ENCODE results near the gene ZNF148.

DNA sequence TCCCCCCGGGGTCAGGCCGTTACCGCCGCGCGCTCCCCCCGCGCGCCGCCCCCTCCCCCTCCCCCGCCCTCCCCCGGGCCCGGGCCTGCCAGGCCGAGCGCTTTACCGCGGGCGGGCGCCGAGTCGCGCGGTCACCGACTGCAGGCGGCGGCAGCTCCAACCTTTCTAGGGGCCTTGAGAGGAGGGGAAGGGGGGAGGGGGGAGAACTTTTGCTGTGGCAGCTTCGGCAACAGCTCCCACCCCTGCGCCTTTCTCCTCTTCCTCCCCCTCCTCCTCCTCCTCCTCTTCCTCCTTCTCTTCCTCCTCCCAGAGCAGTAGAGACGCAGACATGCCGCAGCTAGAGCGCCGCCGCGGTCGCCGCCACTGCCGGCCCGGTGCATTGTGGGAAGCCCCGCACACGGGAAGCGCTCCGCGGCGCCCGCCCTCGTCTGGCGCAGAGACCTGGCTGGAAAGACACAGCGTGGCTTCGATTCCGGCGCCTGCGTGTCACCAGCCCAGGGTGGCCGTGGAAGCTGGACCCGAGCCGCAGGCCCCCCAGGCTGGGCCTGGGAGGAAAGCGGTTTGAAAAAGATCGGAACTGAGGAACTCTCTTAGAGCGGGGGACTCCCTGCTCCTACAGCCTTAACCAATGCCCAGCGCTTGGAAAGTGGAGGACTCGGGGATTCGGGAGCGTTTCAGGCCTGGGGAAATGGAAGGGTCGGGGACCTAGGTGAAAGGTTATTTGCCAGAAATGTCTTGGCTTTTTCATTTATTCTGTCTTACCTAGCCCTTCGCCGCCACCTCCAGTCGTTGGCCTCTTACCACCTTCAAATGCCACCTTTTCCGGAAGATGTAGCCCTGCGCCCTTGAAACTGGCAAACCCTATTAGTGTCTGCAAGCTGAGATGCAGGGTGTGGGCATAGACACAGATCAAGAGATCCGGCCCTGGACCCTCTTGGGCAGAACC lies at the start of gene ZNF148:
- no peak; the same call in 1 of the 2 replicates for TF ChIP-seq TEAD4 (IDR thresholded peaks at IDR 0.05)
- TF ChIP-seq CEBPB (IDR thresholded peaks at IDR 0.05) = no peak
- TF ChIP-seq TAF1 (IDR thresholded peaks at IDR 0.05; ENCODE audit: low read depth) = peak; percentile 98
- 0 out of 2 replicates have a peak, but pooled peaks have one; percentile 19 for TF ChIP-seq EP300 (IDR thresholded peaks at IDR 0.05; ENCODE audit: borderline replicate concordance)
- TF ChIP-seq, protein P1, sequence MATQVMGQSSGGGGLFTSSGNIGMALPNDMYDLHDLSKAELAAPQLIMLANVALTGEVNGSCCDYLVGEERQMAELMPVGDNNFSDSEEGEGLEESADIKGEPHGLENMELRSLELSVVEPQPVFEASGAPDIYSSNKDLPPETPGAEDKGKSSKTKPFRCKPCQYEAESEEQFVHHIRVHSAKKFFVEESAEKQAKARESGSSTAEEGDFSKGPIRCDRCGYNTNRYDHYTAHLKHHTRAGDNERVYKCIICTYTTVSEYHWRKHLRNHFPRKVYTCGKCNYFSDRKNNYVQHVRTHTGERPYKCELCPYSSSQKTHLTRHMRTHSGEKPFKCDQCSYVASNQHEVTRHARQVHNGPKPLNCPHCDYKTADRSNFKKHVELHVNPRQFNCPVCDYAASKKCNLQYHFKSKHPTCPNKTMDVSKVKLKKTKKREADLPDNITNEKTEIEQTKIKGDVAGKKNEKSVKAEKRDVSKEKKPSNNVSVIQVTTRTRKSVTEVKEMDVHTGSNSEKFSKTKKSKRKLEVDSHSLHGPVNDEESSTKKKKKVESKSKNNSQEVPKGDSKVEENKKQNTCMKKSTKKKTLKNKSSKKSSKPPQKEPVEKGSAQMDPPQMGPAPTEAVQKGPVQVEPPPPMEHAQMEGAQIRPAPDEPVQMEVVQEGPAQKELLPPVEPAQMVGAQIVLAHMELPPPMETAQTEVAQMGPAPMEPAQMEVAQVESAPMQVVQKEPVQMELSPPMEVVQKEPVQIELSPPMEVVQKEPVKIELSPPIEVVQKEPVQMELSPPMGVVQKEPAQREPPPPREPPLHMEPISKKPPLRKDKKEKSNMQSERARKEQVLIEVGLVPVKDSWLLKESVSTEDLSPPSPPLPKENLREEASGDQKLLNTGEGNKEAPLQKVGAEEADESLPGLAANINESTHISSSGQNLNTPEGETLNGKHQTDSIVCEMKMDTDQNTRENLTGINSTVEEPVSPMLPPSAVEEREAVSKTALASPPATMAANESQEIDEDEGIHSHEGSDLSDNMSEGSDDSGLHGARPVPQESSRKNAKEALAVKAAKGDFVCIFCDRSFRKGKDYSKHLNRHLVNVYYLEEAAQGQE (IDR thresholded peaks at IDR 0.05; ENCODE audit: low read depth) = no peak
- no peak for TF ChIP-seq RAD21 (IDR thresholded peaks at IDR 0.05; ENCODE audit: low read depth)
- no peak for TF ChIP-seq ZBTB7A (IDR thresholded peaks at IDR 0.05; ENCODE audit: low read depth)
- peak; percentile 83 for TF ChIP-seq TCF12 (IDR thresholded peaks at IDR 0.05; ENCODE audit: low read depth)
- peak; percentile 47; the same call in 1 of the 2 replicates for TF ChIP-seq NFIC (IDR thresholded peaks at IDR 0.05)
- TF ChIP-seq CREB1 (IDR thresholded peaks at IDR 0.05; ENCODE audit: low read depth) = no peak; the same call in 1 of the 2 replicates
- TF ChIP-seq YY1 (IDR thresholded peaks at IDR 0.05; ENCODE audit: low read depth) = peak; percentile 86
- TF ChIP-seq FOXM1 (IDR thresholded peaks at IDR 0.05; ENCODE audit: borderline replicate concordance, low read depth) = peak; percentile 36; the same call in 1 of the 2 replicates
- TF ChIP-seq, protein P2, sequence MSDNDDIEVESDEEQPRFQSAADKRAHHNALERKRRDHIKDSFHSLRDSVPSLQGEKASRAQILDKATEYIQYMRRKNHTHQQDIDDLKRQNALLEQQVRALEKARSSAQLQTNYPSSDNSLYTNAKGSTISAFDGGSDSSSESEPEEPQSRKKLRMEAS (IDR thresholded peaks at IDR 0.05) = peak; percentile 85

All from Ishikawa (cell line).